ENCODE measurements around the gene HUWE1.

DNA sequence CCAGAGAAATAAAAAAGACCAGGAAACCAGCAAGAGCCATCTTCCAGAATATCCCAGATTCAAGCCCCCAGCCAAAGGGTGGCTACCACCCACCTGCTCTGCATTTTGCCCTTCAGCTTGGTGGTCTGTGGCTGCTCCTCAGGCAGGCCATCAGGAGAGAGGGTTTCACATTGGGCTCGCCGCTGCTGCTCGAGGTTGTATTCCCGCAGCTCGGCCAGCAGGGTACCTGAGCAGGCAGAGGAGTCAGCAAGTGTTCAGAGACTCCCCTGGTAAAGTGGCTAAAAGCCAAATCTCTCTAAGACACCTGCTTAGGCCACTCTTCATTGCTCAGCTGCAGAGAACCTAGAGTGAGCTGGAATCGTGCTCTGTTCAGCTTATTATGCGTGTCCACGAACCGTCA, 141.6 kb downstream of the HUWE1 start:
- no peak for TF ChIP-seq CTCF (conservative IDR thresholded peaks at IDR 0.05)
- no peak for TF ChIP-seq ZFX (IDR thresholded peaks at IDR 0.05)
